ENCODE data around the gene PVALB.

GRCh38 chr22:36860017-36860416, 43.2 kb upstream of the PVALB start:
- TF ChIP-seq CTCF (IDR thresholded peaks at IDR 0.05; ENCODE audit: borderline replicate concordance, extremely low read depth, low read length, poor library complexity, severe bottlenecking): no peak
- no peak for TF ChIP-seq EZH2 (IDR thresholded peaks at IDR 0.05; ENCODE audit: borderline replicate concordance, low read depth, low read length, severe bottlenecking)
